Liver (tissue), 9 donors: ENCODE results near the gene TOGARAM1. TPM values are rescaled to one million over a fixed set of nuclear protein-coding genes. Genes with fewer than 3 reads are reported as not detected.

Source experiments
- DNase-seq: peaks from one replicate; pipeline ENCODE4 v3.0.0-alpha.2; 2017; ENCODE audit warnings: low spot score
- H3K27ac ChIP-seq, 2 donors: one replicate each; pipeline ENCODE4 v1.7.0; 2013; ENCODE audit warnings: inconsistent platforms in 2 of 2, low read length in 2 of 2, control low read depth in 1 of 2, low read depth in 1 of 2, mild to moderate bottlenecking in 1 of 2
- H3K27me3 ChIP-seq, 4 donors: one replicate each; pipeline versions ENCODE4 v1.6.1 to v1.7.0; 2013; ENCODE audit warnings: low read length in 3 of 4, inconsistent platforms in 1 of 4, mild to moderate bottlenecking in 1 of 4, moderate library complexity in 1 of 4; ENCODE audit not compliant: control insufficient read depth in 4 of 4, insufficient read depth in 4 of 4
- H3K36me3 ChIP-seq, 4 donors: one replicate each; pipeline versions ENCODE4 v1.6.1 to v1.7.0; 2013; ENCODE audit warnings: low read length in 3 of 4, mild to moderate bottlenecking in 3 of 4, low read depth in 1 of 4, moderate library complexity in 1 of 4; ENCODE audit not compliant: control insufficient read depth in 4 of 4, insufficient read depth in 3 of 4
- H3K4me1 ChIP-seq, 4 donors: one replicate each; pipeline versions ENCODE4 v1.6.1 to v1.7.0; 2013; ENCODE audit warnings: low read length in 3 of 4, mild to moderate bottlenecking in 3 of 4, moderate library complexity in 1 of 4; ENCODE audit not compliant: control insufficient read depth in 4 of 4, insufficient read depth in 4 of 4
- H3K4me3 ChIP-seq, 3 donors: one replicate each; pipeline versions ENCODE4 v1.6.1 to v1.7.0; 2013; ENCODE audit warnings: low read length in 3 of 3, control low read depth in 1 of 3, low read depth in 1 of 3, mild to moderate bottlenecking in 1 of 3
- H3K9ac ChIP-seq, 2 donors: one replicate each; pipeline ENCODE4 v1.7.0; 2013; ENCODE audit warnings: low read length in 2 of 2, mild to moderate bottlenecking in 2 of 2, moderate library complexity in 2 of 2, control low read depth in 1 of 2, low read depth in 1 of 2
- H3K9me3 ChIP-seq, 4 donors: one replicate each; pipeline versions ENCODE4 v1.6.1 to v1.7.0; 2013; ENCODE audit warnings: low read length in 3 of 4; ENCODE audit not compliant: control insufficient read depth in 4 of 4
- EGR1 ChIP-seq, 2 donors: IDR thresholded peaks; 2 replicates each; pipeline ENCODE4 v1.6.1; 2016 to 2018; ENCODE audit warnings: antibody characterized with exemption in 2 of 2, low read depth in 2 of 2
- FOXA1 ChIP-seq: IDR thresholded peaks from 2 replicates; pipeline ENCODE4 v1.6.1; 2016; ENCODE audit warnings: antibody characterized with exemption
- FOXA2 ChIP-seq: IDR thresholded peaks from 2 replicates; pipeline ENCODE4 v1.6.1; 2016; ENCODE audit warnings: antibody characterized with exemption
- GABPA ChIP-seq, 2 donors: IDR thresholded peaks in 1 of 2; conservative IDR thresholded peaks in 1 of 2; 2 replicates each; pipeline ENCODE4 v1.6.1; 2016; ENCODE audit warnings: antibody characterized with exemption in 2 of 2, mild to moderate bottlenecking in 1 of 2, moderate library complexity in 1 of 2
- HNF4A ChIP-seq, 2 donors: conservative IDR thresholded peaks; 2 replicates each; pipeline ENCODE4 v1.6.1; 2016; ENCODE audit warnings: antibody characterized with exemption in 2 of 2, mild to moderate bottlenecking in 2 of 2
- HNF4G ChIP-seq: IDR thresholded peaks from 2 replicates; pipeline ENCODE4 v1.6.1; 2016; ENCODE audit warnings: antibody characterized with exemption
- JUND ChIP-seq, 2 donors: IDR thresholded peaks; 2 replicates each; pipeline ENCODE4 v1.6.1; 2016; ENCODE audit warnings: antibody characterized with exemption in 2 of 2
- NR2F2 ChIP-seq: IDR thresholded peaks from 2 replicates; pipeline ENCODE4 v1.6.1; 2016; ENCODE audit warnings: antibody characterized with exemption
- RAD21 ChIP-seq, 2 donors: IDR thresholded peaks; 2 replicates each; pipeline ENCODE4 v1.6.1; 2016; ENCODE audit warnings: antibody characterized with exemption in 2 of 2, mild to moderate bottlenecking in 2 of 2
- RXRA ChIP-seq, 2 donors: IDR thresholded peaks; 2 replicates each; pipeline ENCODE4 v1.6.1; 2017 to 2018; ENCODE audit warnings: antibody characterized with exemption in 2 of 2, mild to moderate bottlenecking in 1 of 2
- SP1 ChIP-seq: IDR thresholded peaks from 2 replicates; pipeline ENCODE4 v1.6.1; 2018; ENCODE audit warnings: antibody characterized with exemption, mild to moderate bottlenecking
- TAF1 ChIP-seq: conservative IDR thresholded peaks from 2 replicates; pipeline ENCODE4 v1.6.1; 2016; ENCODE audit warnings: antibody characterized with exemption, mild to moderate bottlenecking
- YY1 ChIP-seq: IDR thresholded peaks from 2 replicates; pipeline ENCODE4 v1.6.1; 2016; ENCODE audit warnings: antibody characterized with exemption, mild to moderate bottlenecking
- WGBS: extraction: QIAGEN DNeasy Blood & Tissue Kit; methylation state at CpG from one replicate; pipeline ENCODE4 v1.1.7; 2013; 5-methylcytosine and 5-hydroxymethylcytosine counted together
- polyA plus RNA-seq, 2 donors: library from polyadenylated mRNA; stranded (reverse) in 1 of 2; unstranded in 1 of 2; fragments of 200-250 nt in 1 of 2; fragments of >200 nt in 1 of 2; fragmentation: Nextera tagmentation in 1 of 2; extraction: Ambion mirVana in 1 of 2; gene quantifications; one replicate each; pipeline versions ENCODE4 v1.2.1 to v1.2.3, GENCODE V29; 2013 to 2015
- total RNA-seq, 2 donors: library from RNA; depleted of rRNA; stranded (reverse); fragments of >200 nt; gene quantifications; one replicate each; pipeline ENCODE4 v1.2.3, GENCODE V29; 2014
- TF ChIP-seq, protein P1 (sequence below): IDR thresholded peaks from 2 replicates; pipeline ENCODE4 v1.6.1; 2016; ENCODE audit warnings: antibody characterized with exemption
- TF ChIP-seq, protein P2 (sequence below): IDR thresholded peaks from 2 replicates; pipeline ENCODE4 v1.6.1; 2016; ENCODE audit warnings: antibody characterized with exemption
- TF ChIP-seq, protein P3 (sequence below): IDR thresholded peaks from 2 replicates; pipeline ENCODE4 v1.6.1; 2016; ENCODE audit warnings: antibody characterized with exemption, mild to moderate bottlenecking
- TF ChIP-seq, protein P4 (sequence below): IDR thresholded peaks from 2 replicates; pipeline ENCODE4 v1.6.1; 2016; ENCODE audit warnings: antibody characterized with exemption
- TF ChIP-seq, protein P5 (sequence below): fragments of 150-350 bp; IDR thresholded peaks from 2 replicates; pipeline ENCODE4 v1.5.1; 2017; ENCODE audit warnings: improper control_type of control experiment, low read depth, low read length; ENCODE audit not compliant: missing input control
- donor health status: healthy.
- donor health status: healthy.
- donor health status: healthy.
- donor health status: healthy.
- donor health status: healthy.

Gene TOGARAM1
- total and polyA plus RNA-seq, 4 donors: 2.5 to 12.7 (median 7.5) TPM

DNA sequence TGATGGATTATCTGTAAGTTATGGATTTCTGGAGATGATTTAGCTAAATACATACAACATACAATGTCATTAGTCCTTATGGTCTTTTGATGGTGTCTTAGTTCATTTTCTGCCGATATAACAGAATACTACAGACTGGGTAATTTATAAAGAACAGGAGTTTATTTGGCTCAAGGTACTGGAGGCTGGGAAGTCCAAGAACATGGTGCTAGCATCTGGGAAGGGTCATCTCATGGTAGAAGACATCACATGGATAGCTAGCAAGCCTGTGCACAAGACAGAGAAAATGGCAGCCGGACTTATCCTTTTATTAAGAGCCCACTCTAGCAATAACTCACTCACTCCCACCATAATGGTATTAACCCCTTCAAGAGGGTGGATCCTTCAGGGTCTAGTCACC lies 24.4 kb upstream of the TOGARAM1 start:
- Histone ChIP-seq H3K36me3 (peaks cover 2 to 14% (median 9%) of the 10 kb centered on the region in 4 donors), H3K27me3 (no peaks in the 10 kb centered on the region), H3K9ac (no peak overlapping the region), H3K4me3 (no peak overlapping the region), H3K9me3 (no peaks in the 10 kb centered on the region), H3K27ac (no peak overlapping the region), H3K4me1 (no peaks in the 10 kb centered on the region)
- DNase-seq: no peak
- over 99% methylated on average over 2 of the region's 2 CpGs for WGBS
- no peak for TF ChIP-seq GABPA (IDR thresholded peaks at IDR 0.05 in 1 of 2, conservative IDR thresholded peaks at IDR 0.05 in 1 of 2)
- TF ChIP-seq, protein P1, sequence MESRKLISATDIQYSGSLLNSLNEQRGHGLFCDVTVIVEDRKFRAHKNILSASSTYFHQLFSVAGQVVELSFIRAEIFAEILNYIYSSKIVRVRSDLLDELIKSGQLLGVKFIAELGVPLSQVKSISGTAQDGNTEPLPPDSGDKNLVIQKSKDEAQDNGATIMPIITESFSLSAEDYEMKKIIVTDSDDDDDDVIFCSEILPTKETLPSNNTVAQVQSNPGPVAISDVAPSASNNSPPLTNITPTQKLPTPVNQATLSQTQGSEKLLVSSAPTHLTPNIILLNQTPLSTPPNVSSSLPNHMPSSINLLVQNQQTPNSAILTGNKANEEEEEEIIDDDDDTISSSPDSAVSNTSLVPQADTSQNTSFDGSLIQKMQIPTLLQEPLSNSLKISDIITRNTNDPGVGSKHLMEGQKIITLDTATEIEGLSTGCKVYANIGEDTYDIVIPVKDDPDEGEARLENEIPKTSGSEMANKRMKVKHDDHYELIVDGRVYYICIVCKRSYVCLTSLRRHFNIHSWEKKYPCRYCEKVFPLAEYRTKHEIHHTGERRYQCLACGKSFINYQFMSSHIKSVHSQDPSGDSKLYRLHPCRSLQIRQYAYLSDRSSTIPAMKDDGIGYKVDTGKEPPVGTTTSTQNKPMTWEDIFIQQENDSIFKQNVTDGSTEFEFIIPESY: no peak
- no peak for TF ChIP-seq NR2F2
- TF ChIP-seq, protein P2, sequence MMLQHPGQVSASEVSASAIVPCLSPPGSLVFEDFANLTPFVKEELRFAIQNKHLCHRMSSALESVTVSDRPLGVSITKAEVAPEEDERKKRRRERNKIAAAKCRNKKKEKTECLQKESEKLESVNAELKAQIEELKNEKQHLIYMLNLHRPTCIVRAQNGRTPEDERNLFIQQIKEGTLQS: no peak
- TF ChIP-seq, protein P3, sequence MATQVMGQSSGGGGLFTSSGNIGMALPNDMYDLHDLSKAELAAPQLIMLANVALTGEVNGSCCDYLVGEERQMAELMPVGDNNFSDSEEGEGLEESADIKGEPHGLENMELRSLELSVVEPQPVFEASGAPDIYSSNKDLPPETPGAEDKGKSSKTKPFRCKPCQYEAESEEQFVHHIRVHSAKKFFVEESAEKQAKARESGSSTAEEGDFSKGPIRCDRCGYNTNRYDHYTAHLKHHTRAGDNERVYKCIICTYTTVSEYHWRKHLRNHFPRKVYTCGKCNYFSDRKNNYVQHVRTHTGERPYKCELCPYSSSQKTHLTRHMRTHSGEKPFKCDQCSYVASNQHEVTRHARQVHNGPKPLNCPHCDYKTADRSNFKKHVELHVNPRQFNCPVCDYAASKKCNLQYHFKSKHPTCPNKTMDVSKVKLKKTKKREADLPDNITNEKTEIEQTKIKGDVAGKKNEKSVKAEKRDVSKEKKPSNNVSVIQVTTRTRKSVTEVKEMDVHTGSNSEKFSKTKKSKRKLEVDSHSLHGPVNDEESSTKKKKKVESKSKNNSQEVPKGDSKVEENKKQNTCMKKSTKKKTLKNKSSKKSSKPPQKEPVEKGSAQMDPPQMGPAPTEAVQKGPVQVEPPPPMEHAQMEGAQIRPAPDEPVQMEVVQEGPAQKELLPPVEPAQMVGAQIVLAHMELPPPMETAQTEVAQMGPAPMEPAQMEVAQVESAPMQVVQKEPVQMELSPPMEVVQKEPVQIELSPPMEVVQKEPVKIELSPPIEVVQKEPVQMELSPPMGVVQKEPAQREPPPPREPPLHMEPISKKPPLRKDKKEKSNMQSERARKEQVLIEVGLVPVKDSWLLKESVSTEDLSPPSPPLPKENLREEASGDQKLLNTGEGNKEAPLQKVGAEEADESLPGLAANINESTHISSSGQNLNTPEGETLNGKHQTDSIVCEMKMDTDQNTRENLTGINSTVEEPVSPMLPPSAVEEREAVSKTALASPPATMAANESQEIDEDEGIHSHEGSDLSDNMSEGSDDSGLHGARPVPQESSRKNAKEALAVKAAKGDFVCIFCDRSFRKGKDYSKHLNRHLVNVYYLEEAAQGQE: no peak
- TF ChIP-seq SP1: no peak
- TF ChIP-seq TAF1: no peak
- TF ChIP-seq FOXA1: no peak
- no peak for TF ChIP-seq HNF4A (conservative IDR thresholded peaks at IDR 0.05)
- TF ChIP-seq RXRA (IDR thresholded peaks at IDR 0.05): no peak
- TF ChIP-seq, protein P4, sequence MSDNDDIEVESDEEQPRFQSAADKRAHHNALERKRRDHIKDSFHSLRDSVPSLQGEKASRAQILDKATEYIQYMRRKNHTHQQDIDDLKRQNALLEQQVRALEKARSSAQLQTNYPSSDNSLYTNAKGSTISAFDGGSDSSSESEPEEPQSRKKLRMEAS: no peak
- no peak for TF ChIP-seq FOXA2
- no peak for TF ChIP-seq EGR1 (IDR thresholded peaks at IDR 0.05; ENCODE audit: low read depth in 2 of 2)
- TF ChIP-seq HNF4G: no peak
- no peak for TF ChIP-seq YY1
- TF ChIP-seq RAD21 (IDR thresholded peaks at IDR 0.05): no peak
- TF ChIP-seq, protein P5, sequence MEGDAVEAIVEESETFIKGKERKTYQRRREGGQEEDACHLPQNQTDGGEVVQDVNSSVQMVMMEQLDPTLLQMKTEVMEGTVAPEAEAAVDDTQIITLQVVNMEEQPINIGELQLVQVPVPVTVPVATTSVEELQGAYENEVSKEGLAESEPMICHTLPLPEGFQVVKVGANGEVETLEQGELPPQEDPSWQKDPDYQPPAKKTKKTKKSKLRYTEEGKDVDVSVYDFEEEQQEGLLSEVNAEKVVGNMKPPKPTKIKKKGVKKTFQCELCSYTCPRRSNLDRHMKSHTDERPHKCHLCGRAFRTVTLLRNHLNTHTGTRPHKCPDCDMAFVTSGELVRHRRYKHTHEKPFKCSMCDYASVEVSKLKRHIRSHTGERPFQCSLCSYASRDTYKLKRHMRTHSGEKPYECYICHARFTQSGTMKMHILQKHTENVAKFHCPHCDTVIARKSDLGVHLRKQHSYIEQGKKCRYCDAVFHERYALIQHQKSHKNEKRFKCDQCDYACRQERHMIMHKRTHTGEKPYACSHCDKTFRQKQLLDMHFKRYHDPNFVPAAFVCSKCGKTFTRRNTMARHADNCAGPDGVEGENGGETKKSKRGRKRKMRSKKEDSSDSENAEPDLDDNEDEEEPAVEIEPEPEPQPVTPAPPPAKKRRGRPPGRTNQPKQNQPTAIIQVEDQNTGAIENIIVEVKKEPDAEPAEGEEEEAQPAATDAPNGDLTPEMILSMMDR: no peak
- TF ChIP-seq JUND (IDR thresholded peaks at IDR 0.05): no peak
